ENCODE results near the gene LRRC45. TPM values are rescaled to one million over a fixed set of nuclear protein-coding genes. Genes with fewer than 3 reads are reported as not detected.

Gene LRRC45
- polyA plus RNA-seq, 1 donor (not counting 4 experiments of a cell fraction or from before 2014, with no cell fraction given): 2.5 TPM

GRCh38 chr17:82021107-82021899 lies 1.8 kb upstream of the LRRC45 start:
- no peak overlapping the region for H2AFZ ChIP-seq (ENCODE audit: control insufficient read depth, low read length)
- no peak overlapping the region for H3K27ac ChIP-seq (ENCODE audit: control insufficient read depth, insufficient read depth, low read length)
- H3K9me1 ChIP-seq (ENCODE audit: control insufficient read depth, extremely low read depth, insufficient read depth, low read length): no peaks in the 10 kb centered on the region
- no peak for TF ChIP-seq EZH2 (IDR thresholded peaks at IDR 0.05; ENCODE audit: low read length)
- peak; percentile 80 to 90 (median 88) for TF ChIP-seq CTCF (optimal IDR thresholded peaks at IDR 0.05 in 1 of 3, IDR thresholded peaks at IDR 0.05 in 1 of 3, conservative IDR thresholded peaks at IDR 0.05 in 1 of 3; ENCODE audit: extremely low read depth in 1 of 3, insufficient read depth in 2 of 3, low read length in 3 of 3)
- dilution Hi-C loops (cut with MboI; ENCODE audit: extremely low pct_ligation_motif_present, low sequenced_read_pairs): no loop called here
- H3K9ac ChIP-seq (ENCODE audit: control insufficient read depth, extremely low read depth, insufficient read depth, low read length): peak overlapping the region; percentile 80
- no peaks in the 10 kb centered on the region for H3K27me3 ChIP-seq (ENCODE audit: control insufficient read depth, extremely low read depth, insufficient read depth, low read length)
- DNase-seq (ENCODE audit: low read depth, low spot score) (no peak), FAIRE-seq (peak; percentile 75)
- H3K4me2 ChIP-seq (ENCODE audit: control insufficient read depth, extremely low read depth, insufficient read depth, low read depth, low read length): peak overlapping the region; percentile 97
- H3K79me2 ChIP-seq (ENCODE audit: control insufficient read depth, insufficient read depth, low read length): peaks cover 5% of the 10 kb centered on the region
- H3K9me3 ChIP-seq (ENCODE audit: control insufficient read depth, low read depth, low read length): no peaks in the 10 kb centered on the region
- H3K4me3 ChIP-seq (ENCODE audit: control insufficient read depth in 2 of 3, extremely low read depth in 1 of 3, insufficient read depth in 2 of 3, low read depth in 1 of 3, low read length in 3 of 3): peak overlapping the region; percentile 73 to 97 (median 85)
- peaks cover 26% of the 10 kb centered on the region for H3K4me1 ChIP-seq (ENCODE audit: control insufficient read depth, extremely low read depth, insufficient read depth, low read length)
- peaks cover 0 to 4% of the 10 kb centered on the region in 2 experiments for H3K36me3 ChIP-seq (ENCODE audit: control insufficient read depth in 2 of 2, extremely low read depth in 1 of 2, insufficient read depth in 2 of 2, low read length in 2 of 2)
- H4K20me1 ChIP-seq (ENCODE audit: control insufficient read depth, extremely low read depth, insufficient read depth, low read length): peaks cover 6% of the 10 kb centered on the region

GRCh38 chr17:82021900-82022309 lies 1.2 kb upstream of the LRRC45 start:
- Histone ChIP-seq H3K36me3 (ENCODE audit: control insufficient read depth in 2 of 2, extremely low read depth in 1 of 2, insufficient read depth in 2 of 2, low read length in 2 of 2) (peaks cover 0 to 4% of the 10 kb centered on the region in 2 experiments), H3K9ac (ENCODE audit: control insufficient read depth, extremely low read depth, insufficient read depth, low read length) (peak overlapping the region; percentile 80), H3K79me2 (ENCODE audit: control insufficient read depth, insufficient read depth, low read length) (peaks cover 5% of the 10 kb centered on the region), H3K4me2 (ENCODE audit: control insufficient read depth, extremely low read depth, insufficient read depth, low read depth, low read length) (peak overlapping the region; percentile 97), H3K27me3 (ENCODE audit: control insufficient read depth, extremely low read depth, insufficient read depth, low read length) (no peaks in the 10 kb centered on the region), H3K9me3 (ENCODE audit: control insufficient read depth, low read depth, low read length) (no peaks in the 10 kb centered on the region), H3K4me1 (ENCODE audit: control insufficient read depth, extremely low read depth, insufficient read depth, low read length) (peaks cover 26% of the 10 kb centered on the region), H4K20me1 (ENCODE audit: control insufficient read depth, extremely low read depth, insufficient read depth, low read length) (peaks cover 6% of the 10 kb centered on the region), H3K4me3 (ENCODE audit: control insufficient read depth in 2 of 3, extremely low read depth in 1 of 3, insufficient read depth in 2 of 3, low read depth in 1 of 3, low read length in 3 of 3) (peak overlapping the region; percentile 73 to 97 (median 85)), H2AFZ (ENCODE audit: control insufficient read depth, low read length) (peak overlapping the region; percentile 10), H3K9me1 (ENCODE audit: control insufficient read depth, extremely low read depth, insufficient read depth, low read length) (no peaks in the 10 kb centered on the region), H3K27ac (ENCODE audit: control insufficient read depth, insufficient read depth, low read length) (peak overlapping the region; percentile 40)
- dilution Hi-C loops (cut with MboI; ENCODE audit: extremely low pct_ligation_motif_present, low sequenced_read_pairs): no loop called here
- no peak for FAIRE-seq
- no peak for DNase-seq (ENCODE audit: low read depth, low spot score)
- TF ChIP-seq CTCF (optimal IDR thresholded peaks at IDR 0.05 in 1 of 3, IDR thresholded peaks at IDR 0.05 in 1 of 3, conservative IDR thresholded peaks at IDR 0.05 in 1 of 3; ENCODE audit: extremely low read depth in 1 of 3, insufficient read depth in 2 of 3, low read length in 3 of 3) (no peak), EZH2 (IDR thresholded peaks at IDR 0.05; ENCODE audit: low read length) (no peak)
